SK-N-SH treated with all-trans-retinoic acid at 6 μM for 48 hours (cell line): Measurements from ENCODE around the gene TLCD3A.
A peak's percentile ranks its signal among the peaks of the same experiment; 100 is the strongest.

ENCODE experiments used
- ATAC-seq: fragments of 200-7000 bp; cut with Tn5 transposase; 3 replicates; pipeline ENCODE4 v1.9.1; 2020; ENCODE audit warnings: mild to moderate bottlenecking, moderate library complexity
- ARNTL ChIP-seq: fragments of 450-650 bp; formaldehyde crosslinking; IDR thresholded peaks from 2 replicates; pipeline ENCODE4 v1.5.0; 2020; ENCODE audit warnings: low read depth, mild to moderate bottlenecking, moderate library complexity, borderline replicate concordance
- BACH2 ChIP-seq: fragments of 250-450 bp; sonication (Bioruptor Pico); IDR thresholded peaks from 2 replicates; pipeline ENCODE4 v1.9.0; 2021; ENCODE audit warnings: mild to moderate bottlenecking, borderline replicate concordance
- CREB5 ChIP-seq: fragments of 250-450 bp; sonication (Bioruptor Pico); IDR thresholded peaks from 2 replicates; pipeline ENCODE4 v1.5.1; 2020; ENCODE audit warnings: low read depth, mild to moderate bottlenecking, moderate library complexity
- CSDC2 ChIP-seq: fragments of 250-450 bp; sonication (Bioruptor Pico); IDR thresholded peaks from 2 replicates; pipeline ENCODE4 v1.5.0; 2020; ENCODE audit warnings: mild to moderate bottlenecking, moderate library complexity
- CSRNP3 ChIP-seq: fragments of 250-450 bp; sonication (Bioruptor Pico); IDR thresholded peaks from 2 replicates; pipeline ENCODE4 v1.5.1; 2021; ENCODE audit warnings: mild to moderate bottlenecking, moderate library complexity
- ESRRG ChIP-seq: fragments of 250-450 bp; sonication (Bioruptor Pico); IDR thresholded peaks from 2 replicates; pipeline ENCODE4 v1.6.1; 2021; ENCODE audit warnings: mild to moderate bottlenecking
- GLIS3 ChIP-seq: fragments of 250-450 bp; sonication (Bioruptor Pico); IDR thresholded peaks from 2 replicates; pipeline ENCODE4 v1.5.0; 2020; ENCODE audit warnings: mild to moderate bottlenecking, moderate library complexity
- ISL1 ChIP-seq: fragments of 250-450 bp; sonication (Bioruptor Pico); IDR thresholded peaks from 2 replicates; pipeline ENCODE4 v2.1.2; 2022; ENCODE audit warnings: mild to moderate bottlenecking, moderate library complexity
- OSR1 ChIP-seq: fragments of 250-450 bp; sonication (Bioruptor Pico); IDR thresholded peaks from 2 replicates; pipeline ENCODE4 v1.8.0; 2022; ENCODE audit warnings: moderate library complexity, mild to moderate bottlenecking, inconsistent platforms
- PATZ1 ChIP-seq: fragments of 250-450 bp; sonication (Bioruptor Pico); IDR thresholded peaks from 2 replicates; pipeline ENCODE4 v1.8.0; 2020; ENCODE audit warnings: mild to moderate bottlenecking, moderate library complexity, borderline replicate concordance
- POU6F1 ChIP-seq: fragments of 250-450 bp; sonication (Bioruptor Pico); IDR thresholded peaks from 2 replicates; pipeline ENCODE4 v1.8.0; 2021; ENCODE audit warnings: low read depth, mild to moderate bottlenecking, moderate library complexity, borderline replicate concordance
- PPARA ChIP-seq: fragments of 250-450 bp; sonication (Bioruptor Pico); IDR thresholded peaks from 2 replicates; pipeline ENCODE4 v1.5.0; 2020; ENCODE audit warnings: mild to moderate bottlenecking, borderline replicate concordance
- RARB ChIP-seq: fragments of 250-450 bp; sonication (Bioruptor Pico); IDR thresholded peaks from 2 replicates; pipeline ENCODE4 v1.8.0; 2021; ENCODE audit warnings: mild to moderate bottlenecking, moderate library complexity
- SNAI2 ChIP-seq: fragments of 250-450 bp; sonication (Bioruptor Pico); IDR thresholded peaks from 2 replicates; pipeline ENCODE4 v1.5.0; 2020; ENCODE audit warnings: mild to moderate bottlenecking, moderate library complexity
- TOX ChIP-seq: fragments of 250-450 bp; sonication (Bioruptor Pico); IDR thresholded peaks from 2 replicates; pipeline ENCODE4 v1.8.0; 2021; ENCODE audit warnings: mild to moderate bottlenecking, moderate library complexity, borderline replicate concordance
- ZC3H10 ChIP-seq: fragments of 250-450 bp; sonication (Bioruptor Pico); IDR thresholded peaks from 2 replicates; pipeline ENCODE4 v1.5.1; 2021; ENCODE audit warnings: mild to moderate bottlenecking, moderate library complexity
- ZFP30 ChIP-seq: fragments of 450-650 bp; formaldehyde crosslinking; IDR thresholded peaks from 2 replicates; pipeline ENCODE4 v1.5.0; 2022; ENCODE audit warnings: mild to moderate bottlenecking, moderate library complexity
- ZNF565 ChIP-seq: fragments of 450-650 bp; formaldehyde crosslinking; conservative IDR thresholded peaks from 2 replicates; pipeline ENCODE4 v1.5.0; 2020; ENCODE audit warnings: low read depth, mild to moderate bottlenecking, moderate library complexity
- ZNF70 ChIP-seq: fragments of 450-650 bp; formaldehyde crosslinking; IDR thresholded peaks from 2 replicates; pipeline ENCODE4 v1.5.0; 2020; ENCODE audit warnings: mild to moderate bottlenecking, moderate library complexity
- ZNF8 ChIP-seq: fragments of 450-650 bp; formaldehyde crosslinking; IDR thresholded peaks from 2 replicates; pipeline ENCODE4 v1.5.0; 2020; ENCODE audit warnings: mild to moderate bottlenecking, moderate library complexity

Gene TLCD3A

GRCh38 chr17:726271-726919, 6.0 kb upstream of the TLCD3A start:
- no peak for TF ChIP-seq RARB (CRISPR knock-in tag)
- no peak for TF ChIP-seq OSR1
- no peak for TF ChIP-seq PPARA
- no peak for TF ChIP-seq ZNF565 (CRISPR knock-in tag)
- no peak for TF ChIP-seq GLIS3 (CRISPR knock-in tag)
- no peak for TF ChIP-seq ZC3H10 (CRISPR knock-in tag)
- TF ChIP-seq POU6F1: no peak
- TF ChIP-seq ESRRG (CRISPR knock-in tag): no peak
- no peak for TF ChIP-seq PATZ1 (CRISPR knock-in tag)
- TF ChIP-seq ZNF70 (CRISPR knock-in tag): no peak
- no peak for TF ChIP-seq CREB5 (CRISPR knock-in tag)
- no peak for ATAC-seq

- no peak for TF ChIP-seq ZNF70 (CRISPR knock-in tag)
- no peak for TF ChIP-seq GLIS3 (CRISPR knock-in tag)
- TF ChIP-seq TOX (CRISPR knock-in tag): no peak
- no peak for TF ChIP-seq CSDC2 (CRISPR knock-in tag)
- no peak for TF ChIP-seq ZC3H10 (CRISPR knock-in tag)
- TF ChIP-seq ARNTL: no peak
- ATAC-seq: no peak
These were observed 3.5 kb upstream of the TLCD3A start for GRCh38 chr17:728911-729310.

- peak; percentile 46 for ATAC-seq
- TF ChIP-seq TOX (CRISPR knock-in tag): no peak
- TF ChIP-seq CSRNP3 (CRISPR knock-in tag): no peak
- no peak for TF ChIP-seq CSDC2 (CRISPR knock-in tag)
- TF ChIP-seq ARNTL: no peak
- TF ChIP-seq GLIS3 (CRISPR knock-in tag): no peak
- TF ChIP-seq ZNF8 (CRISPR knock-in tag): no peak
- TF ChIP-seq ZFP30 (CRISPR knock-in tag): no peak
- TF ChIP-seq ZNF565 (CRISPR knock-in tag): no peak
- no peak for TF ChIP-seq RARB (CRISPR knock-in tag)
- TF ChIP-seq BACH2 (CRISPR knock-in tag): no peak
- TF ChIP-seq ZNF70 (CRISPR knock-in tag): no peak
- TF ChIP-seq ZC3H10 (CRISPR knock-in tag): no peak
- TF ChIP-seq POU6F1: no peak
- TF ChIP-seq SNAI2: no peak
- no peak for TF ChIP-seq ISL1 (CRISPR knock-in tag)
- no peak for TF ChIP-seq ESRRG (CRISPR knock-in tag)
- no peak for TF ChIP-seq PATZ1 (CRISPR knock-in tag)
These were observed 741 bp upstream of the TLCD3A start for GRCh38 chr17:731644-732066.
